HL-60 (cell line): ENCODE results near the gene ZBTB7B.
A peak's percentile ranks its signal among the peaks of the same experiment; 100 is the strongest.
"Not testable (repeated sequence)": the region's sequence is repeated elsewhere in the genome, so short reads cannot be mapped to it uniquely, and the experiment has no call there.

ENCODE experiments used
- DNase-seq, 2 experiments: peaks; one replicate each; pipeline ENCODE4 v3.0.0-alpha.2; 2010 to 2020; ENCODE audit warnings: low read depth in 1 of 2, low spot score in 1 of 2
- H3K27ac ChIP-seq: fragments of 250-450 bp; sonication (Bioruptor Pico); replicated peaks from 2 replicates; pipeline ENCODE4 v1.5.1; 2020; ENCODE audit warnings: mild to moderate bottlenecking, moderate library complexity
- H3K27me3 ChIP-seq: fragments of 250-450 bp; sonication (Bioruptor Pico); 2 replicates; pipeline ENCODE4 v1.5.1; 2021; ENCODE audit warnings: mild to moderate bottlenecking, moderate library complexity; ENCODE audit not compliant: insufficient read depth, poor library complexity, severe bottlenecking
- H3K4me3 ChIP-seq: replicated peaks from 2 replicates; pipeline ENCODE4 v1.5.1; 2011; ENCODE audit warnings: mild to moderate bottlenecking, control low read depth, low read length; ENCODE audit not compliant: insufficient read depth
- CTCF ChIP-seq: IDR thresholded peaks from one replicate; pipeline ENCODE4 v1.5.1; 2011; ENCODE audit warnings: low read length, control low read depth, inconsistent platforms; ENCODE audit not compliant: insufficient read depth
- GABPA ChIP-seq: IDR thresholded peaks from 2 replicates; pipeline ENCODE4 v1.6.1; 2012; ENCODE audit warnings: low read depth
- POLR2AphosphoS5 ChIP-seq: IDR thresholded peaks from 2 replicates; pipeline ENCODE4 v1.6.1; 2012; ENCODE audit warnings: low read depth
- REST ChIP-seq: IDR thresholded peaks from 2 replicates; pipeline ENCODE4 v1.6.1; 2012; ENCODE audit warnings: low read depth; ENCODE audit not compliant: insufficient replicate concordance
- SPI1 ChIP-seq: IDR thresholded peaks from 2 replicates; pipeline ENCODE4 v1.6.1; 2012; ENCODE audit warnings: low read depth, mild to moderate bottlenecking, borderline replicate concordance

ZBTB7B gene

GRCh38 chr1:154977762-154978161, 24.8 kb upstream of the ZBTB7B start:
- H3K27ac ChIP-seq, result not testable (repeated sequence)

GRCh38 chr1:154978360-154978759, 24.2 kb upstream of the ZBTB7B start:
- no peaks in the 10 kb centered on the region for H3K27me3 ChIP-seq
- no peak overlapping the region for H3K27ac ChIP-seq
- no peak overlapping the region for H3K4me3 ChIP-seq
- no peak for TF ChIP-seq REST
- TF ChIP-seq SPI1, result no peak
- TF ChIP-seq GABPA, result no peak
- TF ChIP-seq CTCF, result no peak
- no peak for TF ChIP-seq POLR2AphosphoS5
- no peak for DNase-seq

More at GRCh38 chr1:154977762-154978161, 24.8 kb upstream of the ZBTB7B start:
- H3K4me3 ChIP-seq, H3K27me3 ChIP-seq, DNase-seq: not testable (repeated sequence)
- TF ChIP-seq SPI1, result peak; percentile 49; the same call in 1 of the 2 replicates

GRCh38 chr1:154982341-154982740, 20.3 kb upstream of the ZBTB7B start:
- H3K27me3 ChIP-seq, result no peaks in the 10 kb centered on the region
- no peak for DNase-seq
- H3K4me3 ChIP-seq, result peak overlapping the region; percentile 83
- no peak for TF ChIP-seq POLR2AphosphoS5
- peak overlapping the region; percentile 69 for H3K27ac ChIP-seq

GRCh38 chr1:154982897-154983648, 19.5 kb upstream of the ZBTB7B start, which contains the start of gene FLAD1:
Gene FLAD1 (plus strand): TSS chr1:154983344. CDS start chr1:154983695, 351 bp downstream.
- peak within 1 kb of the TSS; percentile 69 for H3K27ac ChIP-seq

More at GRCh38 chr1:154982897-154983648, 19.5 kb upstream of the ZBTB7B start, which contains the start of gene FLAD1:
- no peaks in the 10 kb centered on the region for H3K27me3 ChIP-seq
- peak within 1 kb of the TSS; percentile 83 for H3K4me3 ChIP-seq
- DNase-seq, result peak; percentile 100
- peak; percentile 46; the same call in 1 of the 2 replicates for TF ChIP-seq SPI1
- no peak for TF ChIP-seq CTCF
- peak; percentile 91 for TF ChIP-seq GABPA
- TF ChIP-seq REST, result no peak
- peak; percentile 37; the same call in 1 of the 2 replicates for TF ChIP-seq POLR2AphosphoS5
